GM19438 (cell line): ENCODE data around the gene SEMA6D.

Experiments
- ATAC-seq: cut with Tn5 transposase; IDR thresholded peaks from one replicate; pipeline ENCODE4 v1.9.1; 2021; ENCODE audit warnings: low read depth; ENCODE audit not compliant: unreplicated experiment

Gene SEMA6D

GRCh38 chr15:47820057-47820746 lies 102.9 kb downstream of the SEMA6D start:
- no peak for ATAC-seq

GRCh38 chr15:47820747-47821319 lies 103.5 kb downstream of the SEMA6D start:
- ATAC-seq, result no peak

DNA sequence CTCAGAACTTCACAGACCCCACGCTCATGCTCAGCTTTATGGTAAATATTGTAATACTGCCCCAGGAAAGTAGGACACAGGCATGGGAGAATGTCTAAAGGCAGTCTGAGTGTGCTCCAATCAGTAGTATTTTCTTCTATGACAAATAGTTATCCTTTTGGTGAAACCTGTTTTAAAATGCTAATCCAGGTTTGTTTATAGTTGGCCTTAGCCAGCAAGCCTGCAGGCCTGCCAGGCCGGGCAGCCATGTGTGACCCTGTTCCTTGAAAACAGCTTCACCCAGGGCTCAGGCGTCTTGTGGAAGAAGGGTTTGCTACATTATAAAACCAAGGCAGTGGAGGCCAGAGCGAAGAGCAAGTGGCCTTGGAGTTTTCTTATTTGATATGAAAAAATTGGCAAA lies 104.7 kb downstream of the SEMA6D start:
- ATAC-seq, result no peak
